CD4-positive, alpha-beta T cell treated with Interleukin-12 subunit alpha and Interleukin-12 subunit beta, for 1 hour (primary cell): ENCODE data around the gene SLC17A4.

ENCODE experiments used
- DNase-seq: peaks from one replicate; pipeline ENCODE4 v3.0.0-alpha.2; 2020

Gene SLC17A4

DNA sequence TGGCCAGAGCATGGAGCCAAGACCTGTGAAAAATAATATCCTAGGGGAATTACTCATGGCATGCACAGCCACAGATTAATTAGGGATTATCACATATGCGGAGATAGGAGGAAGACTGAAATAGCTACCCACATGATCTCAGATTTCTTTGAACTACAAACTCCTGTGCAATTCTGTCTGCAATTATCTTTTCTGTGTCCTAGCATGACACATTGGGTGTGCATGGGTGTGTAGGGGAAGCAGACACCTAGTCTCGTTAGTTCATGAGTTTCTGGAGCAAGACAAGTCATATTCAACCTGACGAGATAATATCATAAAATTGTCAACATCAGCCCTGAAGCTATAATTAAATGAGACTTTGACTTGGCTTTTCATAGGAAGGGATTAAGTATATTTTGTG is 3.6 kb upstream of the SLC17A4 start:
- DNase-seq = no peak

DNA sequence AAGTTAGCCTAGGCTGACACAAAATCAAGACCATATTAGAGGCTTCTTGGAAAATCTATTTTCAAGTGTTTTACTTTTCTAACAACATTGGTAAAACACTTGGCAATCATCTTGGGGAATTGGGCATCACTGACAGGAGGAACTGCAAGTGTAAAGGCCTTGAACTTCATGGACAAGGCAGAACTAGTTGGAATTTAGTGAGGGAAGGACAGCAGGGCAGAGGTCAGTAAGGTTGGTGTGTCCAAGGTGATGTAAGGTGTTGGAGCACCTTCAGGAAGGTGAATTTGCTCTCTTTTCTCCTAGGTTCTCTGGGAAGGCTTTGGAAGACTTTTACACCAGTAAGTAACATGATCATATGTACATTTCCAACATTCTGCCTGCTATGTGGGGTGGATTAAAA is 1.5 kb upstream of the SLC17A4 start:
- no peak for DNase-seq

DNA sequence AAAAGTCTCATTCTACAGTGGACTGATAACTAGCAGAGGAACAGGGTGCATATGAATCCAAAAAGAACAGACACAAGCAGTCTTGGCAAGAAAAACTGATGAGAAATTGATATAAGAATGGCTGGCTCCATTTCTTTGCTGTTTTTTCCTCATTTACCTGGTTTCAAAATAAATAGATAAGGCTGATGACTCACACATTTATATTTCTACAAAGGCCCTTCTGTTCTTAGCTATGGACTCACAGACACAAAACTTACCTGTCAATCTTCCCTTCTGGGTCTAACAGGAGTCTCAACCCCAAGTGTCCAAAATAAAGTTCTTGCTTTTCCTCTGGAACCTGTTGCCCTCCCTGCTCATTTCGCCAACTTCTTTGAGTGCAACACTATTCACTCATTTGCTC is 941 bp downstream of the SLC17A4 start:
- DNase-seq = no peak

DNA sequence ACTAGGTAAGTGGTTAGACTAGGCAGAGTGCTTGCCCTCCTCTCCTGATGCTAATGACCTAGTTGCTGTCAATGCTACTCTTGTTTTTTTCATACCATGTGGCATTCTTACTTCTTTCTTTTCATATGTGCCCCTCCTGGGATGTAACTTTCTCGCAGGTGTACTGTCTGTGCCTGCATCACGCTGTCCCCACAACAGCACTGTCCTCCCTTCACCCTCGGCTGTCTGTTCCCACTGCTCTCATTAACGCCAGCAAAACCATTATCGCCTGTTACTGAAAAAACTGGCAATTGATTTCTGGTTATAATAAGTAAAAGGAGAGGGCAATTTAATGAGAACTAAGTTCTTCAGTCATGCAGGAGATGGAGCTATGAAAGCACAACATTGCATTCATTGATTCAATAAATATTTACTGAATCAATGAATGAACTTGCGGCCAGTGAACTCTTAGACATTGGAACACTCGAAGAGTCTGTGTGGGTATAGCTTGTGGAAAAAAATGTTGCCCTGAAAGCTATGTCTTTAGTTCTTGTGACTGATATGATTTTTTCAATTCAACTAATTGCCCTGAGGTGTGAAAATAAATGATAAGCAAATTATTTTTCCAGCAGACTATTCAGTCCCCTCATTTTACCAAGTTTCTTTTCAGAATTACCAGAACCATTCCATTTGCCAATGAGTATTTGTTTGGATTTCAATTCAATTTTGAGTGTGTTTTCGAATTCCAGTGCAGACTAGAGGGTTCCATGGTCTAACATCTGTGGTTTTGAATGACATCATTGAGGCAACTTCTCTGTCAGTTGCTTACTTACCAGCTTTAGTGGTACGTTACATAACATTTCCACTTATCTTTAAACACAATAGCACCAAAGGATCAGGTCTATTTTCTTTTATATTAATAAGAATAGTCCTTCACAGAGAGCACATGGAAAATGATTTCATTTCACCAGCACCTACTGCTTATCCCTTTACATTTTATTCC is 2.1 kb downstream of the SLC17A4 start:
- DNase-seq = no peak

DNA sequence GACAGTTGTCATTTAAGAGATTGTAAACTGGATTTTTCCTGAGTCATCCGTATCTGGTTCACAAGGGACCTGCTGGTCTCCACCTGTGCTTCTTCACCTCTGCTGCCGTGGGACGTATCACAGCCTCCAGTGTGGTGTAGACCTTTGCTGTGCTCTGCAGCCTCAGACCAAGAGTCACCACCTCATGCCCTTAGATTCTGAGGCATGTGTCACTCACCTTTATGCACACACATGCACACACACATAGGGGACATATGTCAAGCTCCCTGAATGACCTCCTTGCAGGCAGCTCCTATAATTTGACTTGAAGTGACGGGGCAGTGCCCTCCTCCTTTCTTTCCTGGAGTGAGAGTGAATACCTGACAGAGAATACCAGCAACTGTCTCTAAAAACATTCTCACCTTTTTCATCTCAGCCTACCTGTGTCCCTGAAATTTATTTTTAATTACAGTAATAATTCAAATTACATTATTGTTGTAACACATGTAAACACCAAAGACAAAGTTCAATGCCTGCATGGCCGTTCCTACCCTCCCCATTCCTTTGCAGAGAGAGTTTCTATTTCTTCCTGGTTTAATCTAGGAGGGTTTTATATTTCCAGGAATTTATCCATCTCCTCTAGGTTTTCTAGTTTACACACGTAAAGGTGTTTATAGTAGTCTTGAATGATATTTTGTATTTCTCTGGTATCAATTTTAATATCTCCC is 3.5 kb downstream of the SLC17A4 start:
- DNase-seq = no peak

DNA sequence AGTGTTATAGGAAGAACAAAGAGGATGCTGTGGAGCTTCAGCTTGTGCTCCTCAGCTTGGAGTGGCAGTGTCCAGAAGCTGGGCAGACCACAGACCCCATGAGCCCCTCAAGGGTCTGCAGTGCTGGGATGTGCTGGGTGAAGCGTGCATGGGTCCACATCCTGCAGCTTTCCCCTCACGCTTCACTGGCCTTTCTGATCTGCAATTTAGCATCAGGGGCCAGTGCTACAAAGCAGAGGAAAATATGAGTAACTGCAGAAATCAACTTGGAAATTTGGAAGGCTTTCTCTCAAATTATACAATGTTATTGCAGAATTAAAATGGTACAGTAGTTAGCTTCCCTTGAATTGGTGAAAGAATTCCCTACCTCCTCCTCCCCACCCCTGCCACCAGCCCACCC is 10.1 kb downstream of the SLC17A4 start:
- DNase-seq = no peak

DNA sequence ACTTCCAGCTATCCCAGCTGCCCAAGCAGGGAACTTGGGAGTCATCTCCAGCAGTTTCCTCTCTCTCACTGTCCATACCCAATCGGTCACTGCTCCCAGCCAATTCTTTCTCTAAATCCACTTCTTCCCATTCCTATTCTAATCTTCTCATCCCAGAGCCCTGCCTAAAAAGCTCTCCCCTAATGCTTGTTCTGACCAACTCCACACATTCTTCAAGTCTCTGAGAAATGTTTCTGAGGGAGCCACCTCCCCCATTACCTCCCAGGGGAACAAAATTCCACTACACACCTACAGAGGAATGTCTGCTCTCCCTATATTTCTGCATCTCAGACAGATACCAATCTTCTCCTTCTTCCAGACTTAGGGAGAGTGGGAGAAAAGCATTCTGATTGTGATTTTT is 14.0 kb downstream of the SLC17A4 start:
- no peak for DNase-seq

DNA sequence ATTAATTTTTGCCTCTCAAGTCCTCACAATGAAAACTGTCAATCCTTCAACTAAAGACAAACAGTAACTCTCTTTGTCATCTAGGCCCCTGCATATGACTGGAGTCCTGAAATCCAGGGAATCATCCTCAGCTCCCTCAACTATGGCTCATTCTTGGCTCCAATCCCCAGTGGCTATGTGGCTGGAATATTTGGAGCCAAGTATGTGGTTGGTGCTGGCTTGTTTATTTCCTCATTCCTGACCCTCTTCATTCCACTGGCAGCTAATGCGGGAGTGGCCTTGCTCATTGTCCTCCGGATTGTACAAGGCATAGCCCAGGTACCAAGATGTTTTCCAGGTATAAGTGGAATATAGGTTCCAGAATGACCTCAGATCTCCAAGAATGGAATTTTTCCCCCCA is 15.4 kb downstream of the SLC17A4 start:
- DNase-seq = no peak

DNA sequence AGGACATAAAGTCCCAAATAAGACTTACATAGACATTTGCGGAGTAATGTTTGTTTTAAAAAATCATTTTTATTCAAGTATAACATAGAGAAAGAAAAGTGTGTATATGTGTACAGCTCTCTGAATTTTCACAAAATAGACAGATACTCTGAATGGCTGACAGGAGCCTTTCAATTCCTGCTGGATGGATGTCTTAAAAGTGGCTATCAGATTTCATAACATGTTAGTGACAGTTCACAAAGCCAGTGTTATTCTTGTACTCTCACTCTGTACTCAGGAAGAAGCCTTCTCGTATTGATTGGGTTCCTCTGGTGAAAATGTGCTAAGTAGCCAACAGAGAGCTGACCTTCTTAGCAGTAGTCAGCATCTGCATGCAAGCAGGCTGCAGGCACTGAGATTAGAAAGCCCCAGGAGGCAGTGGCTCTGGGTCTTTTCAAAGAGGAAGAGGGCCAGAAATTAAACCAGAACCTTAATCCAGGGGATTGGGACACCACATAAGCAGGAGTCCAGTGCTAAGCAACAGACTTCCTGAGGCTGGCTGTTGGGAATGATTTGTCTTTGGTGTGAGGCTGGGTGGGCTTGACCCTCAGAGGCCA is 19.7 kb downstream of the SLC17A4 start:
- no peak for DNase-seq

DNA sequence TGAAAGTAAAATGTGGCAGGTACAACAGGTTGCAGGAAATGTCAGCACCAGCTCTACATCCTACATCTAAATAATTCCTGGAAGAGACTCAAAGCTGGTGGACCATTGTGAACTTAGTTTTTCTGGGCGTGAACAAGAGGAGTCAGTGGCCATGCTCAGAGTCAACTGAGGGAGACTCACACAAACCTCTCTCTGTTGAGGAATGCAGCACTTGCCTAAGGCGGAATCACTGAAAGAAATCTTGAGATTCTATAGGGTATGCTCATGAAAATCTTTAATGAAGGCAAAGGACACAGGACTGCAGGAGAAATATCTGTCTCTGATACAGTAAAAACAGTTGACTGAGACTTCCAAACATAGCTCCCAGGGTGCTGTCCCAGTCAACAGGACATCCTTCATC is 22.5 kb downstream of the SLC17A4 start:
- DNase-seq = no peak

DNA sequence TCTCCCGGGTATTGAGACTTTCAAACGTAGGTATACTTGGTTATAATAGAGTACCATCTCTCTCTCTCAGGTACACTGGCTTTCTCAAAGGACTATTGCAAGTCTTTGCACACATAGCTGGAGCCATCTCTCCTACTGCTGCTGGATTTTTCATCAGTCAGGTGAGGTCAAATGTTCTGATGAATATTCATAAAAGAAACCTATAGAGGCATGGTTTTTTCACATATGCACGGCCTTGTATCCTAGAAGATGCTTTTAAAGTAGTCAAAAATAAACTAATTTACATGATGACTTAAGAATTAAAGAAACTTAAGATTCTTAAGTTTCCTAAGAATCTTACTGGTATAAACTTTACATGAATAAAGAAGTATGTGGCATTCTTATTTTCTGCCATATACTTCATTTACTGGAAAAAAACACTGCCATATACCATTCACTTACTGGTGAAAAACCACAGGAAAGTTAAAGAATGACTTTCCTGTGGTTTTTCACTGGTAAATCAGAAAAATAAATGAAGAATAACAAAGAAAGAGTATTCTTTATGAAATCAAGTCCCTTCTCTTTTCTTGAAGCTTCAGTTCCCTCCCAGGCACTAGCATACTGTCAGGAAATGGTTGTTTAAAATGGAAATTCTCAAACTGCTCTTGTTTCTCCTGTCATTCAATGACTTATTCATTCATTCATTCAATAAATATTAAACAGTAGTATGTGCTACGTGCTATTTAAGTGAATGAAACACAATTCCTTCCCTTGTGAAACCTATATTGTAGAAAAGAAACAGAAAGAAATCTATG is 23.5 kb downstream of the SLC17A4 start:
- no peak for DNase-seq

DNA sequence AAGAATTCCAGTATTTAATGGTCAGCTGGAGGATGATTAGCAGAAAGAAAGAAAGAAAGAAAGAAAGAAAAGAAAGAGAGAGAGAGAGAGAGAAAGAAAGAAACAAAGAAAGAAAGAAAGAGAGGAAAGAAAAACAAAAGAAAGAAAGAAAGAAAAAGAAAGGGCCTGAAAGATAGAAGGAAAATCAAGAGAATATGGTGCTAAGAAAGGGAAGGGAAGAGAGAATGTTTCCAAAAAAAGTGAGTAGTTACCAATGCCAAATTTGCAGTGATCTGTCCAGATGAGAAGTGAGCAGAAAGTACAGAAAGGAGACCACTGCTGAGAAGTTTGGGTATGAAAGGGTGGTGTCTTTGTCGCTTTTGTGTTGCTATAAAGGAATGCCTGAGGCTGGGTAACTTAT is 26.6 kb downstream of the SLC17A4 start:
- DNase-seq = no peak

DNA sequence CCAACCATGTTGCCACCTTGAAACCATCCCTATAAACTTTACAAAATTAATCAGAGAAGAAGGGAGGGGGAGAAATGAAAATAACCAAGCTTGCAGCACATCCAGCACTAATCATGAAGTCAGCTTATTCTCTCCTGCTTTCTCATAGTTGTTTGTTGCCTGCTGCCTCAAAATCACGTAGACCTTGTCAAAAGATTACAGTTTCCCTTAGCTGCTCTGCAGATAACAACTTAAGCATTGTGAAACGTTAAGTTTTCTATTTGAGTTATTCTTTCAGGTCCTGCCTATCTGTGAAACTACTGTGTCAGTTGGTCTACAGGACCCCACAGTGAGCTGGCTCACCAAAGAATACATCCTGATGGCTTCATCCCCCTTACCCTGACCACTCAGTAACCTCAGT is 32.9 kb downstream of the SLC17A4 start:
- no peak for DNase-seq

DNA sequence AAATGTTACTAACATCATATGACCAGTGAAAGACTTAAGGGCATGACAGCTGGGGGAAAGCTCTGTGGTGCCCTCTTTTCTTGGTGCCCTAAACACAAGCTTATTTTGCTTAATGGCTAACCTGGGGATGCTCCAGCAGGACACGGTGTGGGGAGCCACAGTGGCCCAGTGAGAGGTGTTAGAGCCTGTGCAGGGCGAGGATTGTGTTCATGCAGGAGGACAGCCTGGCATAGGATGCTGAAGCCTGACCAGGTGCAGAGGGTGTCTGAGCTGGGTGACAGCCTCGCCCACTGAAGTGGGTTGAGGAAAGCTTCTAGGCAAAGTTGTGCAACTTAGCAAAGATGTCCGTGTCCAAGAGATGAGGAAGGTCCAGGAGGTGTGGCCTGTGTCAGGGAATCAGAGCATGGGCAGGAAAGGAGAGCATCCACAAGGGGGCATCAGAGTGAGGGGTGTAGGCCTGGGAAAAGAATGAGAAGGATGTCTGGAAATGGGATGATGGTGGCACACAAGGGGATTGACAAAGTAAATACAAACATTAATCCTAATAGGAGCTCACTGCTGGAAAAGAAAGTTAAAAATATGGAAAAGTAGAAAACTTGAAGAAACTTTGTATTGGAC is 33.9 kb downstream of the SLC17A4 start:
- DNase-seq = peak; percentile 54

DNA sequence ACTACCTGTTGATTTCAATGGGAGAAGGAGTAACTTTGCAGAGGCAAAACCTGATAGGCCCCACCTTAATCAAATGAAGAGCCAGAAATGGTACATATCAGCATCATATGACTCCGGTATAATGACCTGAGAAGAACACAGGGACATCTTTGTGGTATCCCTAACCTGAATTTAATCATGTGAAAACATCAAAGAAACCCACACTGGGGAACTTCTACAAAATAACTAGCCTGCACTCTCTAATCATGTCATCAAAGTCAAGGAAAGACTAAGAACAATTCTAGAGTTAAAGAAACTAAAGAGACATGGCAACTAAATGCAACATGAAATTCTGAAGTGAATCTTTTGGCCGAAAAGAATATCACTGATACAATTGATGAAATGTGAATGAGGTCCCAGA is 34.9 kb downstream of the SLC17A4 start:
- no peak for DNase-seq

DNA sequence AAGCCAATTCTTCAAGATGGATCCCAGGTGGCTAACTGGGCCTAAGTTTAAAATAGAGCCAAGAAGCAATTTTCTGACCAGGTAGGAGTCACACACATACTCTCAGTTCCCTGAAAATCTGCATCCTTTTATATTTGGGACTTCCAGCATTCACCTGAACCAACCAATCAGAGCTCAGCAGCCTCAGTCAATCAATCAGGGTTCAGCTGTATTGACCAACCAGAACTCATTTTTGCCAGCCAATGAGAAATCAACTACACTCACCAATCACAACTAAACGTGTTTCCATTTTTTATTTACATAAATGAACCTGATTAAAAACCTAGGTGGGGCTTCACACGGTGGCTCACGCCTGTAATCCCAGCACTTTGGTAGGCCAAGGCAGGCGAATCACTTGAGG is 37.5 kb downstream of the SLC17A4 start:
- DNase-seq = no peak

DNA sequence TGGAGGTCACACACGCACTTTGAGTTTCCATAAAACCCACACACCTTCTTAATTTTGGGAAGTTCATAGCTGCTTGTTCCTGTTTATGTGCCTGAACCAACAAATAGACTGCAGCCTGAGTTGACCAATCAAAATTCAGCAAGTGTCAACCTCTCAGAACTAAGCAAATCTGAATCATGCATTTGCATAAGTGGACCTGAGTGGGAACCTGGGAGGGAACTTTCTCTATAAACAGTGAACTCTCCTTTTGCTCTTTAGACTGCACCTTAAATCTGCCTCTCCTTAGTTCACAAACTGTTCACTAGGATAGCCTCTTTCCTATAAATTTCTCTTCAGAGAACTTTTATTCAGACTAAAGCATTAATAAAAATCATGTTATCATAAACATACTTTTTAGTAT is 39.4 kb downstream of the SLC17A4 start:
- no peak for DNase-seq

DNA sequence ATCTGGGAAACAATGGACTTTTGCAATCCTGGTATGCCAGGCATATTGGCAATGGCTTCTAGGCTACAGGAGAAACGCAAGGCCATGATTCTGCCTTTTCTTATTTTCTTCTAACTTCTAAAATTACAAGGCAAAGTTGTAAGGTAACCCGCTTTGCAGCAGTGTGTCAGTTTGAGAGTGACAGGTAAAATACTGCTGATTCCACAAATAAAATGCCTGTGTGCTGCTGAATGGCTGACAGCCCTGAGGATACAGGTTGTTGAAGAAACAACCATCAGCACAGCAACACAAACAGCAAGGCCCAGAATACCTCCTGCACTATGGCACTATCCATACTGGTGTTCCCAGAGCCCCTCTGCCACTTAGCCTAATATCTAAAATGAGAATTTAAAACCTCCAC is 40.2 kb downstream of the SLC17A4 start:
- DNase-seq = no peak

DNA sequence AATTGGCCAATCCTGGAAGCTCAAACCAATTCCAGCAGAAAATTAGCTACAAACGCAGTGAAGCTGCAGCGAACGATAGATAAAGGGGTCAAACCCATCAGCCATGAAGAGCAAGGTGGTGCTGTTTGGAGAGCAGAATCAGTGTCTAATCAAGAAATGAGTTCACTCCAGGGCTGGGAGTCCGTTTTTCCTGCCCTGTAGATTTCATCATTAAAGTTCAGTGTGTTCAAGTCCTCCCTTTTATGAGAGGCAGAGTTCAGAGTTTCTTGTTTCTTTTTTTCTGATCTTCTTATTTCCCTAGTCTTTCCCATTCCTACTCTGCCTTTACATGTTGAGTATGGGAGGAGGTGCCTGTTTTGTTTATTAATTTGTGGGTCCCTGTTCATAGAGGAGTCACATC is 46.9 kb downstream of the SLC17A4 start:
- no peak for DNase-seq

DNA sequence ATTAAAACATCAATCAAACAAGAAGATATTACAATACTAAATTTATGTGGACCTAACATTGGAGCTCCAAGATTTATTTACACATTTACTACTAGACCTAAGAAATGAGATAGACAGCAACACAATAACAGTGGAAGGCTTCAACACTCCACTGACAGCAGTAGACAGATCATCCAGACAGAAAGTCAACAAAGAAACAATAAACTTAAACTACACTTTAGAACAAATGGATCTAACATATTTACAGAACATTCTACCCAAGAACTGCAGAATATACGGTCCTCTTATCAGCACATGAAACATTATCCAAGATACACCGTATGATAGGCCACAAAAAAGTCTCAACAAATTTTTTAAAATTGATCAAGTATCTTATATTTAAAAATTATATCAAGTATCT is 50.3 kb downstream of the SLC17A4 start:
- no peak for DNase-seq

DNA sequence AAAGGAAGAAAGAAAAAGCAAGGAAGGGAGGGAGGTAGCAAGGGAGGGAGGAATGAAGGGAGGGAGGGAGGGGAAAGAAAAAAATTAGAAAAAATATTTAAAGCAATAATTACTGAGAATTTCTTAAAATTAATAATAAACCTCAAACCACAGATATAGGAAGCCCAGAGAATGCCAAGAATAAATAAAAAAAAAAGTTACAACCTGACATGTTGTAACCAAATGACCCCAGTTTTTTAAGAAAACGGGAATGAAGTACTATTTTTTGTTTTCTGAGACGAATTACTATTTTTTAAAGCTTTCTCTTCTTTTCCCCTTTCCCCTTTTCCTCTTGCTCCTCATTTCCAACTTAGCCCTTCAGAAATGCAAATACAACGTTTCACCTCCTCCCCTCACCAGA is 60.7 kb downstream of the SLC17A4 start:
- DNase-seq = no peak

DNA sequence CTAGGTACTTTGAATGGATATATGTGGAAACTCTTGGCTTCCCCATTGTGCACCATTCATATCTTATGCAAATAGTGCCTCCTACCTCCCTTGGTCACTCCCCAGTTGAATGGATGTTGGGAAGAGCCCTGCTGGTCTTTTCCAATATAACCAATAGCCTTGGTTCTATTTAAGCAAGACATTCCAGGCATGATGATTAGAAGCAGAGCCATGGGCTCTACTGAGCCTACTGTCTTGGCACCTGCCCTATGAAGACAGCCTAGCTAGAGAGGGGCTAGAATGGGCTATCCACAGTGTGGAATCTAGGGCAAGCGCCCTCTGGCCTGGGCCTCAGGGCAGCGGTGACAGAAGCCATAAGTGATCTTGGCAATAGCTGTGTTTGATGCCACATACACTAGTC is 61.7 kb downstream of the SLC17A4 start:
- no peak for DNase-seq

DNA sequence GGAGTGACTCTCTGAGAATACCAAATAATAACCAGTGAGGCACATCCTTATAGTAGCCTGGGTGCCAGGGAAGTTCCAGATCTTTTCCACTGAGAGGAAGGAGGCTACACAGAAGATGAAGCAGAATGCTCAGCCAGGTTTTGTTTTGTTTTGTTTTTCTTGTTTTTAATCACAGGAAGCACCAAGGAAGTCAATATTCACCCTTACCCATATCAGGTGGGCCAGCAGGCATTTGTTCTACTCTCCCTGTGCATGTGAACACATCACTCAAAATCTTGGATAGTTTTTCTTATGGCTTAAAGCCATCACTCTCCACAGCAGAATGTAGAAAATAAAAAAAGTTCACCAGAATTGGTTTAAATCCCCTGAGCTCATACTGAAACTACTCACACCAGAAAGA is 66.8 kb downstream of the SLC17A4 start:
- DNase-seq = no peak
